ENCODE measurements around the gene FAM120B.

DNA sequence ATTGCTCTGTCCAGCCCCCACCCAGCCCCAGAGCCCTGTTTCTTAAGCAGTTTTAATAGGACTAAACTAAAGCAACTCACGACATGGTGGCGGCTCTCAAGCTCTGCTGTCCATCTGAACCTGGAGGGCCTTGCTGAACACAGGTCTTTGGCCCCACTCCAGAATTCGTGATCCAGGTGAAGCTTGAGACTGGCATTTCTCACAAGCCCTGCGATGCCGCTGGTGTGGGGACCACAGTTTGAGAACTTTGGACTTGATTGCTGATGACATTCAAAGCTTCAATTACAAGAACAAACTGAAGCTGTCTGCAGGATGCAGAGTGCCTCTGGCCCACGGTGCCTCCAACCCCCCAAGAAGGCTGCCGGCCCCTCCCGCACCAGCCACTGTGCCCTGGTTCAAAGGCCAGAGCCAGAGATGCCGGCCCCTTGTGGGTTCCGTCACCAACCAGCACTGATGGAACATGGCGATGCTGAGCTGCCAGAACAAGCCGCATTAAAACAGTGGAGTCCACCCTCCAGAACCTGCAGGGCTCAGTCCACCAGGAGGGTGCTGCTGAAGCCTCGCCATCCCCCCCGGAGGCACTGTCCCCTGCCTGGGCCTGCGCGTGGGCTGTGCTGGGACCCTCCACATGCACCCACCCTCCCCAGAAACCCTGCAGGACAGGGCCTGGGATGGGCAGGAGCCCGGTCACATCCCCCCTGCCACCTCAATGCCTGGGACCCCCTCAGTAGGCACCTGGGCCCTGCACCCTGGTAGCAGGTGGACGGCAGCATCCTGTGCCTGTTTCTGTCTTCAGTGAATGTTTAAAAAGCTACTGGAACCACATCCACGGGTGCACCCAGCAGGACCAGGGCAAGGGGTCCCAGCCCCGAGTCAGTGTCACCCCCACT, 145.4 kb downstream of the FAM120B start:
- TF ChIP-seq, protein P1, sequence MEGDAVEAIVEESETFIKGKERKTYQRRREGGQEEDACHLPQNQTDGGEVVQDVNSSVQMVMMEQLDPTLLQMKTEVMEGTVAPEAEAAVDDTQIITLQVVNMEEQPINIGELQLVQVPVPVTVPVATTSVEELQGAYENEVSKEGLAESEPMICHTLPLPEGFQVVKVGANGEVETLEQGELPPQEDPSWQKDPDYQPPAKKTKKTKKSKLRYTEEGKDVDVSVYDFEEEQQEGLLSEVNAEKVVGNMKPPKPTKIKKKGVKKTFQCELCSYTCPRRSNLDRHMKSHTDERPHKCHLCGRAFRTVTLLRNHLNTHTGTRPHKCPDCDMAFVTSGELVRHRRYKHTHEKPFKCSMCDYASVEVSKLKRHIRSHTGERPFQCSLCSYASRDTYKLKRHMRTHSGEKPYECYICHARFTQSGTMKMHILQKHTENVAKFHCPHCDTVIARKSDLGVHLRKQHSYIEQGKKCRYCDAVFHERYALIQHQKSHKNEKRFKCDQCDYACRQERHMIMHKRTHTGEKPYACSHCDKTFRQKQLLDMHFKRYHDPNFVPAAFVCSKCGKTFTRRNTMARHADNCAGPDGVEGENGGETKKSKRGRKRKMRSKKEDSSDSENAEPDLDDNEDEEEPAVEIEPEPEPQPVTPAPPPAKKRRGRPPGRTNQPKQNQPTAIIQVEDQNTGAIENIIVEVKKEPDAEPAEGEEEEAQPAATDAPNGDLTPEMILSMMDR (IDR thresholded peaks at IDR 0.05), result no peak
- TF ChIP-seq POLR2A (IDR thresholded peaks at IDR 0.05) (no peak), POLR2AphosphoS5 (IDR thresholded peaks at IDR 0.05) (no peak)

Measured in breast epithelium (tissue), 3 donors.